ENCODE results near the gene ITGB8.
"Not testable (repeated sequence)": the region's sequence is repeated elsewhere in the genome, so short reads cannot be mapped to it uniquely, and the experiment has no call there.

ITGB8 gene

GRCh38 chr7:20374399-20374798, 43.7 kb downstream of the ITGB8 start:
- Mint-ChIP-seq H3K27me3 (ENCODE audit: low read depth) (no peaks in the 10 kb centered on the region), H3K36me3 (ENCODE audit: low read depth) (peaks cover 27% of the 10 kb centered on the region), H3K27ac (no peak overlapping the region), H3K4me3 (no peak overlapping the region), H3K4me1 (no peaks in the 10 kb centered on the region), H3K9me3 (no peaks in the 10 kb centered on the region)
- TF ChIP-seq, protein P1, sequence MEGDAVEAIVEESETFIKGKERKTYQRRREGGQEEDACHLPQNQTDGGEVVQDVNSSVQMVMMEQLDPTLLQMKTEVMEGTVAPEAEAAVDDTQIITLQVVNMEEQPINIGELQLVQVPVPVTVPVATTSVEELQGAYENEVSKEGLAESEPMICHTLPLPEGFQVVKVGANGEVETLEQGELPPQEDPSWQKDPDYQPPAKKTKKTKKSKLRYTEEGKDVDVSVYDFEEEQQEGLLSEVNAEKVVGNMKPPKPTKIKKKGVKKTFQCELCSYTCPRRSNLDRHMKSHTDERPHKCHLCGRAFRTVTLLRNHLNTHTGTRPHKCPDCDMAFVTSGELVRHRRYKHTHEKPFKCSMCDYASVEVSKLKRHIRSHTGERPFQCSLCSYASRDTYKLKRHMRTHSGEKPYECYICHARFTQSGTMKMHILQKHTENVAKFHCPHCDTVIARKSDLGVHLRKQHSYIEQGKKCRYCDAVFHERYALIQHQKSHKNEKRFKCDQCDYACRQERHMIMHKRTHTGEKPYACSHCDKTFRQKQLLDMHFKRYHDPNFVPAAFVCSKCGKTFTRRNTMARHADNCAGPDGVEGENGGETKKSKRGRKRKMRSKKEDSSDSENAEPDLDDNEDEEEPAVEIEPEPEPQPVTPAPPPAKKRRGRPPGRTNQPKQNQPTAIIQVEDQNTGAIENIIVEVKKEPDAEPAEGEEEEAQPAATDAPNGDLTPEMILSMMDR (IDR thresholded peaks at IDR 0.05; ENCODE audit: unreplicated experiment in 3 of 3), result no peak

GRCh38 chr7:20376796-20377195, 46.1 kb downstream of the ITGB8 start:
- no peak overlapping the region for H3K27ac Mint-ChIP-seq

GRCh38 chr7:20381406-20382034, 50.8 kb downstream of the ITGB8 start:
- H3K36me3 Mint-ChIP-seq (ENCODE audit: low read depth), result peaks cover 62% of the 10 kb centered on the region
- H3K27ac Mint-ChIP-seq, result no peak overlapping the region
- H3K27me3 Mint-ChIP-seq (ENCODE audit: low read depth), result no peaks in the 10 kb centered on the region
- H3K4me3 Mint-ChIP-seq, result no peak overlapping the region
- TF ChIP-seq, protein P1 (IDR thresholded peaks at IDR 0.05; ENCODE audit: unreplicated experiment in 3 of 3), result no peak
- no peaks in the 10 kb centered on the region for H3K9me3 Mint-ChIP-seq
- peaks cover 6% of the 10 kb centered on the region for H3K4me1 Mint-ChIP-seq

More at GRCh38 chr7:20376796-20377195, 46.1 kb downstream of the ITGB8 start:
- Mint-ChIP-seq H3K4me3 (no peak overlapping the region), H3K4me1 (no peaks in the 10 kb centered on the region), H3K36me3 (ENCODE audit: low read depth) (peaks cover 44% of the 10 kb centered on the region), H3K9me3 (no peaks in the 10 kb centered on the region), H3K27me3 (ENCODE audit: low read depth) (no peaks in the 10 kb centered on the region)
- TF ChIP-seq, protein P1 (IDR thresholded peaks at IDR 0.05; ENCODE audit: unreplicated experiment in 3 of 3), result no peak

GRCh38 chr7:20383351-20383750, 52.7 kb downstream of the ITGB8 start:
- no peaks in the 10 kb centered on the region for H3K27me3 Mint-ChIP-seq (ENCODE audit: low read depth)
- H3K36me3 Mint-ChIP-seq (ENCODE audit: low read depth), result peaks cover 60% of the 10 kb centered on the region
- TF ChIP-seq, protein P1 (IDR thresholded peaks at IDR 0.05; ENCODE audit: unreplicated experiment in 3 of 3), result no peak
- no peak overlapping the region for H3K4me3 Mint-ChIP-seq
- H3K27ac Mint-ChIP-seq, result no peak overlapping the region
- peaks cover 12% of the 10 kb centered on the region for H3K4me1 Mint-ChIP-seq
- H3K9me3 Mint-ChIP-seq, result no peaks in the 10 kb centered on the region

DNA sequence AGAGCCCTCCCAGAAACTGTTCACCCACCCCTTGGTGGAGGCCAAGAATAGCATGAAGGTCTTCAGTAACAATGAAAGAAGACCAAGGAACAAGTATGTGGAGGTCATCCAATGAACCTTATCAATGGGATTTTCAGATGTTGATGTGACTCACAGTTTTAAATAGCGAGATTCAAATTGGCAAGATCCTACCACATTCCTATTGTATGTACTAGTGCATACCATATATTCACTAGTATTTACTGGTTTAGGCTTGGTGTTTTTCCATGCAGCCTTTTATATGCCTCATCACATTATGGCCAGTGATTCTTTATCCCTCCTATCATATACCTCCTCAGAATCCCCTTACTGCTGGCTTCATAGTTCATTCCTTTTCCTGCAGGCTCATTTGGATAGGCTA, 54.4 kb downstream of the ITGB8 start:
- Mint-ChIP-seq H3K27me3 (ENCODE audit: low read depth) (no peaks in the 10 kb centered on the region), H3K4me3 (no peak overlapping the region), H3K9me3 (no peaks in the 10 kb centered on the region), H3K4me1 (peaks cover 12% of the 10 kb centered on the region), H3K27ac (peak overlapping the region in 1 of 3 experiments; percentile 13), H3K36me3 (ENCODE audit: low read depth) (peaks cover 60% of the 10 kb centered on the region)
- TF ChIP-seq, protein P1 (IDR thresholded peaks at IDR 0.05; ENCODE audit: unreplicated experiment in 3 of 3), result no peak

GRCh38 chr7:20388084-20388483, 57.4 kb downstream of the ITGB8 start:
- Mint-ChIP-seq H3K27me3 (ENCODE audit: low read depth) (peaks cover 3% of the 10 kb centered on the region), H3K9me3 (no peaks in the 10 kb centered on the region), H3K27ac (peak overlapping the region; percentile 55 to 87 (median 73))

GRCh38 chr7:20389192-20389591, 58.5 kb downstream of the ITGB8 start:
- not testable (repeated sequence) for H3K4me3 Mint-ChIP-seq; H3K9me3 Mint-ChIP-seq; H3K27me3 Mint-ChIP-seq (ENCODE audit: low read depth)
- Mint-ChIP-seq H3K27ac (peak overlapping the region in 1 of 3 experiments; percentile 72), H3K36me3 (ENCODE audit: low read depth) (peaks cover 46% of the 10 kb centered on the region), H3K4me1 (peaks cover 12% of the 10 kb centered on the region)

More at GRCh38 chr7:20388084-20388483, 57.4 kb downstream of the ITGB8 start:
- Mint-ChIP-seq H3K4me1 (peaks cover 12% of the 10 kb centered on the region), H3K36me3 (ENCODE audit: low read depth) (peaks cover 47% of the 10 kb centered on the region), H3K4me3 (peak overlapping the region in 1 of 3 experiments; percentile 2)
- TF ChIP-seq, protein P1 (IDR thresholded peaks at IDR 0.05; ENCODE audit: unreplicated experiment in 3 of 3), result no peak
